NCI-H187 (cell line): Measurements from ENCODE around the gene CHID1.

ENCODE experiments used
- DNase-seq, 2 experiments: peaks; one replicate each; lab custom pipeline; 2025; lab: John Stamatoyannopoulos, UW

The CHID1 gene

GRCh38 chr11:834371-835316 is 76.0 kb downstream of the CHID1 start:
- no peak for DNase-seq

GRCh38 chr11:833849-834311 is 76.7 kb downstream of the CHID1 start:
- no peak for DNase-seq

GRCh38 chr11:833114-833791 is 77.4 kb downstream of the CHID1 start:
- no peak for DNase-seq

- no peak for DNase-seq
Measured at GRCh38 chr11:832529-833113, 78.0 kb downstream of the CHID1 start, which contains the start of gene CD151. Gene CD151 (plus strand): TSS chr11:832952. CDS start chr11:836070, 3,118 bp downstream.

DNA sequence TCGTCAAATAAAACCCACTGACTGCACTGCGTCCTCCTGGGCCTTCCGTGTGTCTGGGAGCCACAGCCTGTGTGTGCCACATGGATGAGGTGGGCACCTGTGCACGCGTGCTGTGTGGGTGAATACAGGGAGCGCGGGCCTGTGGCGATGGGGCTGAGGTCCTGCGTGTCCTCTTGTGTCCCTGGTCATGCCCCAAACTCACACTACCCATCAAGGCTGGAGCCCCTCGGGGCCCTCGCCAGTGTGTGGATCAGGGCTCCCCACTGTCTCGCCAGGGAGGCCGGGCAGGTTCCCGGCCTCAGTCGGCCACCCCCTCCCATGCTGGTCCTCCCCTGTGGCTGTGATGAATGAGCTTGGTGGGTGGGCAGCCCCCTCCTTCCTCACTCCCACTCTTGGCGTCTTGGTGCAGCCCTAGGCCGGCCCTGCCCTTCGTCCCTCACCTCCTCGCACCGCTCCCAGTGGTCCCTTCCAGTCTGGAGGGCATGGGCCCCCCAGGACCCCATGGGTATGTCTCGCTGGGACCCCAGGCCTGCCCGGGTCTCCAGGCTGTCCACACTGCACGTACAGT is 78.6 kb downstream of the CHID1 start:
- no peak for DNase-seq

DNA sequence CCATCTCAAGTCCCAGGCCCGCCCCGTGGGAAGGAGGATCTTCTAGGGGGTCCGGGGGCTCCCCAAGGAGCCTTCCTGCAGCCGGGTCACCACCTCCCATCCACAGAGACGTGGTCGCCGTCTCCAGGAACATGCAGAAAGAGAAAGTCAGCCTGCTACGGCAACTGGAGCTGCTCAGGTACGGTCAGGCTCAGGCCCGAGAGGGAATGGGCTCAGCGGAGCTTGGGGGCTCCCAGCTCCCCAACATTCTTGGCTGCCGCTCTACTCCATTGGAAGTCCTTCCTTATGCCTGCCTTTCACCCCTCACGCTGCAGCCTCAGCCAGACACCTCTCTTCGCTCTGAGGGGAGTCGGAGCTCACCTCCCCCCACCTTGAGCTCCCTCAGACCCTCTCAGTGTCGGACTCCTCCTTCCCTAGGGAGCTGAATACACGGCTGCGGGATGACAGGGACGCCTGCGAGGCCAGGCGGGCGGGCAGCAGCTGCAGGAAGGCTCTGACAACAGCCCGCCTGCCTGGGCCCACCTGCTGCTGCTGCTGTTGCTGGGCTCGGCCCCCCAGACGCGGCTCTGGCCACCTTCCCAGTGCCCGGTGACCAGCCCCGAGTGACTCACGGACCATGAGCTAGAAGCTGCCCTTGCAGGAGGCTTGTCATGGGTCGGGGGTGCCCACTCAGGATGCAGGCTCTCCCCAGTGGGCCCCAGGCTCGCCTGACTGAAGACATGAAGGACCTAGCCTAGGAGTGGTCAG is 79.3 kb downstream of the CHID1 start:
- DNase-seq = no peak

GRCh38 chr11:830295-831117 is 80.1 kb downstream of the CHID1 start:
- peak; percentile 65 to 81 for DNase-seq

DNA sequence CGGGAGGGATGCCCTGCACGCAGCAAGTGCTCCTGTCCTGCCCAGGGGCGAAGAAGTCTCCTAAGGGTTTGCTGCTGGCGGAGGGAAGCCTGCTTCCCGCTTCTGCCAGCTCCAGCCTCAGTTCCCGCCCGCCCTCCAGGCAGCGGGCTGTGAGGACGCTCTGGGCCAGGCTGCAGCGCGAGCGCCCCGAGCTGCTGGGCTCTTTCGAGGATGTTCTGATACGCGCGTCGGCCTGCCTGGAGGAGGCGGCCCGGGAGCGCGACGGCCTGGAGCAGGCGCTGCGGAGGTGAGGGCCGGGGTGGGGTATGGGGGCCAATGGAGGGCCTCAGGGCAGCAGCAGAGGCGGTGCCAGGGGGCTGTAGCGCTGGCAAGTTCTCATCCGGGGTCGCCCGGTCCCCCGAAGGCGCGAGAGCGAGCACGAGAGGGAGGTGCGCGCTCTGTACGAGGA is 80.7 kb downstream of the CHID1 start:
- DNase-seq = no peak

- DNase-seq = no peak
Measured at GRCh38 chr11:829176-829846, 81.3 kb downstream of the CHID1 start.

DNA sequence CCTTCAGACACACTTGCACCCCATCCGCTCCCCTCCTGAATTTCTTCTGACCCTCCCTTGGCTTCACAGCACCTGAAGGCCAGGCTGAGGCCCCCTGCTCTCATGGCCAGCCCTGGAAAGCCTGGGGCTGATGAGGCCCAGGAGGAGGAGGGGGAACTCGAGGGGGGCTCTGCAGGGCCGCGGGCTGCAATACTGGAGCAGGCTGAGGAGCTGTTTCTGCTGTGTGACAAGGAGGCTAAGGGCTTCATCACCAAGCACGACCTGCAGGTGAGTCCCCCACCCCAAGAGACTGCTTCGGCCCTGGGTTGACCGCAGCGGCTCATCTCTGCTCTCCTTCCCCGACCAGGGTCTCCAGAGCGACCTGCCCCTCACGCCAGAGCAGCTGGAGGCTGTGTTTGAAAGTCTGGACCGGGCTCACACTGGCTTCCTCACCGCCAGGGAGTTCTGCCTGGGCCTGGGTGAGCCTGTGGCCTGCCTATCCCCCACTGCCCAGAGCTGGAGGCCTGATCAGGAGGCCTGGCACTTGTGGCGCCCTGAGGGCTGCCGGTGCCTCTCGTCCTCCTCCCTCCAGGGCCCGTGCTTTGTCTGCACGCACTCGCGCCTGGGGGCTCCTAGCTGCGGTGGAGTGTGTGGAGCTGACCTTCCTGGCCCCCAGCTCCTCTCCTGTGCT is 82.0 kb downstream of the CHID1 start:
- no peak for DNase-seq

DNA sequence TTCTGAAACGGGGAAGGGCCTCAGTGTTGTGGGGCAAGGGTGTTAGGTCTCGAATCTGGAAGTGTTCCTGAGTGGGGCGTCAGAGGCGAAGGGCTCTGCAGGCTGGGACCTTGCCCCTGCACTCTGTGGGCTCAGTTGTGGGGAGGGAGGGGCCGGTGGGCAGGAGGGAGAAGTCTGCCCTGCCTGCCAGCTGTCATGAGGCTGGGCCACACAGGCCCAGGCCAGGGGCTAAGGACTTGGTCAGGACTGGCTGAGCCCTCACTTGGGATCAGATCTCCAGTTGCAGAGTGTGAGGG is 82.8 kb downstream of the CHID1 start, which contains the start of gene CRACR2B:
CRACR2B (plus strand) TSS at position 23 of the 296 bp plus-strand sequence. CDS start 689 bp downstream, outside the sequence.
- DNase-seq = no peak

- DNase-seq = no peak
Measured at GRCh38 chr11:827146-827896, 83.3 kb downstream of the CHID1 start.

GRCh38 chr11:826836-827145 is 83.8 kb downstream of the CHID1 start:
- no peak for DNase-seq

- no peak for DNase-seq
Measured at GRCh38 chr11:826227-826621, 84.4 kb downstream of the CHID1 start.

DNA sequence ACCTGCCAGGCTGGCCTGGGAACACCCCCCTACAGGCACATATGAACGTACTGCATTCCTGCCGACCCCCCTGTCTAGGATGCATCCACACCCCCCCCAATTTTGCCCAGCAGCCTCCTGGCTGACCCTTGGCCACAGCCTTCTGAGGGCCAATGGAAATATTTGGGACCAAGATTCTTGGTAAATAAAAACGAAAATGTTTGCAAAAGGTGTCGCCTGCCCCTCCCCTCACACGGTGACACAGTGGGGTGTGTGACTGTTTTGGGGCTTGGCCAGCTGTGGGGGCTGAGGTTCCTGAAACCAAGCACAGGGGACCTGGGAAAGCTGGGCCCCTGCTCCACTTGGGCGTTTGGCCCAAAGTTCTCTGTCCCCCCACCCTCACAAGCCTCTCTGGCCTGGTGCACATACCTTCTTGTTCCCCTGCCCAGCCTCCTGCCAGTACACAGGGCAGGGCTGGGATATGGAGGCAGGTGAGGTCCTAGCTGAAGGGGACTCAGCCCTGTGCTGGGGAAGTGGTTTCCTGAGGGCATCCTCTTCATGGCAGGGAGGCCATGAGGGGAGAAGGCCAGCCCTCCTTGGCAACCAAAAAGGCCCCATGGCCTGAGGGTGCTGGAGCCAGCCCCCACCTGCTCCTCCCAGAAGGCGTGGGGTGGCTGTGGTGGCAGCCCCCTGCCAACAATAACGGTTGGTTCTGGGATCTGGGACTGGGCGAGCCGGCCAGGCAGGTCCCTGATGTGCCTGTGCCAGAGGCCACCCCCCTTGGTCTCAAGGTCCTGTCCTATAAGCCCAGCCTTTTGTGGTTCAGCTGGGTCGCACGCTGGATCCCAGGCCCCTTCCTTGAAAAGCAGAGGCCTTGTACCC is 85.0 kb downstream of the CHID1 start:
- DNase-seq = no peak

DNA sequence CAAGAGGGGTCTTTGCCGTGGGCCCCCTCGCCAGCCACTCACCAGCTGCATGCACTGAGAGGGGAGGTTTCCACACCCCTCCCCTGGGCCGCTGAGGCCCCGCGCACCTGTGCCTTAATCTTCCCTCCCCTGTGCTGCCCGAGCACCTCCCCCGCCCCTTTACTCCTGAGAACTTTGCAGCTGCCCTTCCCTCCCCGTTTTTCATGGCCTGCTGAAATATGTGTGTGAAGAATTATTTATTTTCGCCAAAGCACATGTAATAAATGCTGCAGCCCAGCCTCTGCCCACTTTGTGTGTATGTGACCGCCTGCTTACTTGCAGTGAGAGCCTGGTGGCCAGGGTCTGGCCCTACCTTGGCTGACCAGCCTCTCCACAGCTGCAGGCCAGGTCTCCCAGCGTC is 85.7 kb downstream of the CHID1 start:
- peak in 1 of 2 experiments; percentile 68 for DNase-seq

DNA sequence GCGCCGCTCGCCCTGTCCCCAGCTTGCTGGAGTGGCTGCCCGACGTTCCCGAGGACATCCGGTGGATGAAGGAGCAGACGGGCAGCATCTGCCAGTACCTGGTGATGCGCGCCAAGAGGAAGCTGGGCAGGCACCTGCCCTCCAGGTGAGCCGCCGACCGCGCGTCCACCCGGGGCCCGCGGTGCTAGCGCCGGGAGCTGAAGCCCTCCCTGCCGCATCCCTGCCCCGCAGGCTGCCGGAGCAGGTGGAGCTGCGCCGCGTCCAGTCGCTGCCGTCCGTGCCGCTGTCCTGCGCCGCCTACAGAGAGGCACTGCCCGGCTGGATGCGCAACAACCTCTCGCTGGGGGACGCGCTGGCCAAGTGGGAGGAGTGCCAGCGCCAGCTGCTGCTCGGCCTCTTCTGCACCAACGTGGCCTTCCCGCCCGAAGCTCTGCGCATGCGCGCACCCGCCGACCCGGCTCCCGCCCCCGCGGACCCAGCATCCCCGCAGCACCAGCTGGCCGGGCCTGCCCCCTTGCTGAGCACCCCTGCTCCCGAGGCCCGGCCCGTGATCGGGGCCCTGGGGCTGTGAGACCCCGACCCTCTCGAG is 86.2 kb downstream of the CHID1 start:
- peak; percentile 82 to 86 for DNase-seq
